ENCODE data around the gene UBE2J2.

The UBE2J2 gene

DNA sequence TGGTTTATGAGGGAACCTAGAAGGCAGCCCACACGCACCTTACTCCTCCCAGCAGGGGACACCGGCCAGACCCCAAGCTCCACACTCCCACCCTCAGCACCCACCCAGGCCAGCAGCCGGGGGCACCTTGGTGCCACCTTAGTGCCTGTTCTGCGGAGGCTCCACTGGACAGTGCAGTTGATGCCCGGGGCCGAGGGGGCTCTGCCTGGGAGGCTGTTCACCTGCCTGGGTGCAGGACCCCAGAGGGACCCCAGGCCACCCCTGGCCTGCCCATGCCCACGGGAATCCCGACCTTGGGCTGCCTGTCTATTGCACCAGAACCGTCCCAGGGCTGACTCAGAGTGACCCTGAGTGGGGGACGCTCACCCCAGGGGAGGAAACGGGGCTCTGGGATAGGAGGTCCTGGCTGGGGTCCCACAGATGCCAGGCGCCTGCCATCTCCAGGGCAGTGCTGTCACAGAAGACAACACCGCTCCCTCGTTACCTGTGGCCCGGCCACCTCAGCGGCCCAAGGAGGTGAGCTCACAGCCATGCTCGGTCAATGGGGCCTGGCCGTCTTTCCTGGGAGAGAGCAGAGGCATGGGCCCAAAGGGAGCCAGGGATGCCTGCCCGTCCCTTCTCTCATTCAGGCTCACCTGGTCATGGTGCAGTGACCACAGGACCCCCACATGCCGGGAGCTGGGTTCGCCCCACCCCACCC lies 7.3 kb upstream of the UBE2J2 start:
- in situ Hi-C loops (cut with MboI; ENCODE audit: low pct_unique_long_range_greater_than_20kb, low sequenced_read_pairs, unreplicated experiment) = no loop called here
- DNase-seq (ENCODE audit: low spot score) = no peak
- TF ChIP-seq CTCF (IDR thresholded peaks at IDR 0.05; ENCODE audit: extremely low read depth, insufficient read depth, missing control alignments) = no peak

DNA sequence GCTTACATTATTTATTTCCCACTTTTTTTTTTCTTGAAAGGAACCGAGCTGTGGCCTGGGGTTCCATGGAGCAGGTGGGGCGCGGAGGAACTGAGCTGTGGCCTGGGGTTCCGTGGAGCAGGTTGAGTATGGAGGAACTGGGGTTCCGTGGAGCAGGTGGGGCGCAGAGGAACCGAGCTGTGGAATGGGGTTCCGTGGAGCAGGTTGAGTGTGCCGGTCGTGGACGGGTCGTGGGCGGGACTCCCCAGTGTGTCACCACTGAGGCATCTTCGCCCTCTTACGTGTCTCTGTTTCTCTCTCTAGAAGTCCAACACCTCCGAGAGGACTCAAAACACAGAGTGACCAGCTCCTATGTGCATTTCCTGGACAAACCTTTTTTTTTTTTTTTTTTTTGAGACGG lies 5.4 kb upstream of the UBE2J2 start:
- no peak for DNase-seq (ENCODE audit: low spot score)
- no peak for TF ChIP-seq CTCF (IDR thresholded peaks at IDR 0.05; ENCODE audit: extremely low read depth, insufficient read depth, missing control alignments)
- in situ Hi-C loops (cut with MboI; ENCODE audit: low pct_unique_long_range_greater_than_20kb, low sequenced_read_pairs, unreplicated experiment) = no loop called here

DNA sequence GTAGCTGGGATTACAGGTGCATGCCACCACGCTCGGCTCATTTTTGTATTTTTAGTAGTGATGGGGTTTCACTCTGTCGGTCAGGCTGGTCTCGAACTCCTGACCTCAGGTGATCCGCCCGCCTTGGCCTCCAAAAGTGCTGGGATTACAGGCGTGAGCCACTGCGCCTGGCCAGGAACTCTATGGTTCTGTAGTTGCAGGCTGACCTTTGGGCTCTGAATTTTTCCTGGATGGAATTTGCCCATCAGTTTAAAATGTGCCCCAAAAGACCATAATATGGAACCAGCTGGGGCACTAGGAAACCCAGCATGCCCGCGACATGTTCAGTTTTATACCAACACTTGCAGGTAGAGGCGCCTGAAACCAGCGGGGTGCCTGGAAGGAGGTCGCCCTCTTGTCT lies 5.0 kb upstream of the UBE2J2 start:
- DNase-seq (ENCODE audit: low spot score) = no peak
- in situ Hi-C loops (cut with MboI; ENCODE audit: low pct_unique_long_range_greater_than_20kb, low sequenced_read_pairs, unreplicated experiment) = no loop called here
- no peak for TF ChIP-seq CTCF (IDR thresholded peaks at IDR 0.05; ENCODE audit: extremely low read depth, insufficient read depth, missing control alignments)

DNA sequence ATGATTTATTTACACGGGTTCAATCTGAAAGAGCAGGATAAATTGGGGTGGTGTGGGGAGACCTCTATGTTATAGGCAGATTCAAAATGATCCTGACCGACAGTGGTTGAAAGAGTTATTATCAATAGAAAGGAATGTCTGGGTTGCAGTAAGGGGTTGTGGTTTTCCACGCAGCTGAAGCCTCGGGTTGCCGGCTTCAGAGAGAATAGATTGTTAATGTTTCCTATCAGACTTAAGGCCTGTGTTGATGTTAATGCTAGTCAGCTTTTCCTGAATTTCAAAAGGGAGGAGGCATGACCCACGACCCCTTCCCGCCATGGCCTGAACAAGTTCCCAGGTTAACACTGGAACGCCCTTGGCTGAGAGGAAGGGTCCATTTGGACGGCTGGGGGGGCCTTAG lies 2.2 kb upstream of the UBE2J2 start:
- DNase-seq (ENCODE audit: low spot score) = no peak
- no peak for TF ChIP-seq CTCF (IDR thresholded peaks at IDR 0.05; ENCODE audit: extremely low read depth, insufficient read depth, missing control alignments)
- in situ Hi-C loops (cut with MboI; ENCODE audit: low pct_unique_long_range_greater_than_20kb, low sequenced_read_pairs, unreplicated experiment) = no loop called here

DNA sequence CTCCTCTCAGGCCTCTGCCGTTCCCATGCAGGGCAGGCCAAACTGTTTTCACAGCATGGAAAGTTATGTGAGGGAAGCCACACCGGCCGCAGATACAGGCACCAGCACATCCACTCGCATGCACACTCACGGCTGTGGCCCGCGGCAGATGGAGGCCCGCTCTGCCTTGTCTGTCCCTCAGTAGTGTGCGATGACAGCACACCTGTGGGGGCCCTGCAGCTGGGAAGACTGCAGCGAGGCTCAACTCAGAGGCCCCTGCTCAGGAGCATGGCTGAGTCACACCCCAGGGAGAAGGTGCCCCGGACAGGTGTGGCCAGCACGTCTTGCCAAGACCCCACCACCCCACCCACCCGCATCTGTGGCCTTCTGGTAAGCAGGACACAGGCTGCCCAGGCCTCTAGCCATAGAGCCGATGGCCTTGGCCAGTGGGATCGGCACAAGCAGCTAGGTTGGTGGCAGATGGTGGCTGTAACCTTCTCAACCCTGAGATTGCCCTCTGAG lies 1.3 kb upstream of the UBE2J2 start:
- in situ Hi-C loops (cut with MboI; ENCODE audit: low pct_unique_long_range_greater_than_20kb, low sequenced_read_pairs, unreplicated experiment) = no loop called here
- DNase-seq (ENCODE audit: low spot score) = no peak
- no peak for TF ChIP-seq CTCF (IDR thresholded peaks at IDR 0.05; ENCODE audit: extremely low read depth, insufficient read depth, missing control alignments)

DNA sequence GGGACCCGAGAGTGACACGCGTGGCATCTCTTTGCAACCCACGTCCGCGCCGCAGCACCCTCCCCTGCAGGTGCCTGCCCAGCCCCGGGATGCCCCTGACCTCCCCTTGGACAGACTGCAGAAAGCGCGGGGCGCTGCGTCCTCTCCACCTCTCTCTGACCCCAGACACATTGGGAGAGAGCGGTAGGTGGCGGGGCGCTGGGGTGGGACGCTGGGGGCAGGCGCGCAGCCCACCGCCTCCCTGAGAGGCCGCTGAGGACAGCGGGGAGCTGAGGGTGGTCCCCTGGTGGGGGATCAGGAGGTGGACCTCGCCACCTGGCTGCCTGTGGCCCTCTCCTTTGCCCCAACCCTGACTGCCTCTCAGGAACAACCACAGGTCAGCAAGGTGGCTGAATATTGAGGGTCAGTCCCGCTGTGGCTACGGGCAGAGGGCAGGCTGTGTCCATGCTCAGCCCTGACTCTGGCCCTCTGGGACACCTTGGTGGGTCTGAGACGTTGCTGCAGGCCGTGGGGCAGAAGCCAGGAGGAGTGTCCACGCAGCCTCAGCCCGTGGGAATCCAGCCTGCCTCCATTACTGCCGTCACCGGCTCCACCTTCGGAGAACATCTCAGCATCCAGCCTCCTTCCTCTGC lies 761 bp upstream of the UBE2J2 start:
- in situ Hi-C loops (cut with MboI; ENCODE audit: low pct_unique_long_range_greater_than_20kb, low sequenced_read_pairs, unreplicated experiment) = no loop called here
- DNase-seq (ENCODE audit: low spot score) = no peak
- TF ChIP-seq CTCF (IDR thresholded peaks at IDR 0.05; ENCODE audit: extremely low read depth, insufficient read depth, missing control alignments) = no peak
